Urinary bladder (tissue), 4 donors: Measurements from ENCODE around the gene GIMAP5. TPM values are rescaled to one million over a fixed set of nuclear protein-coding genes. Genes with fewer than 3 reads are reported as not detected.
"Not testable (repeated sequence)": the region's sequence is repeated elsewhere in the genome, so short reads cannot be mapped to it uniquely, and the experiment has no call there.

Experiments
- DNase-seq: peaks from one replicate; pipeline ENCODE4 v3.0.0-alpha.2; 2015; ENCODE audit errors: extremely low spot score
- H3K27ac ChIP-seq: one replicate; pipeline ENCODE4 v1.5.1; 2013; ENCODE audit warnings: low read depth, mild to moderate bottlenecking, moderate library complexity
- H3K36me3 ChIP-seq: one replicate; pipeline ENCODE4 v1.6.1; 2013; ENCODE audit warnings: mild to moderate bottlenecking, moderate library complexity; ENCODE audit not compliant: insufficient read depth
- H3K4me1 ChIP-seq: one replicate; pipeline ENCODE4 v1.6.1; 2013; ENCODE audit warnings: mild to moderate bottlenecking, moderate library complexity; ENCODE audit not compliant: insufficient read depth
- H3K4me3 ChIP-seq: one replicate; pipeline ENCODE4 v1.5.1; 2013; ENCODE audit warnings: low read depth, low read length
- WGBS: extraction: QIAGEN DNeasy Blood & Tissue Kit; methylation state at CpG from one replicate; pipeline ENCODE4 v1.1.7; 2013; 5-methylcytosine and 5-hydroxymethylcytosine counted together
- polyA plus RNA-seq: library from polyadenylated mRNA; stranded (reverse); fragments of 200-250 nt; gene quantifications from one replicate; pipeline ENCODE4 v1.2.3, GENCODE V29; 2013
- total RNA-seq: library from RNA; depleted of rRNA; stranded (reverse); fragments of >200 nt; gene quantifications from one replicate; pipeline ENCODE4 v1.2.3, GENCODE V29; 2014
- donor health status: healthy with polysubstance abuse.
- donor health status: healthy.

Gene GIMAP5
- total and polyA plus RNA-seq, 2 donors, result 24.3 to 25.6 TPM

GRCh38 chr7:150766334-150766709 lies 29.1 kb downstream of the GIMAP5 start:
- no peak overlapping the region for H3K4me3 ChIP-seq
- no peaks in the 10 kb centered on the region for H3K4me1 ChIP-seq
- no peak overlapping the region for H3K27ac ChIP-seq
- H3K36me3 ChIP-seq, result no peaks in the 10 kb centered on the region
- no peak for DNase-seq

- no peak overlapping the region for H3K27ac ChIP-seq
- 85% methylated on average over 4 of the region's 4 CpGs for WGBS
- no peak for DNase-seq
These were observed 32.5 kb downstream of the GIMAP5 start for GRCh38 chr7:150769768-150770167.

GRCh38 chr7:150774131-150774530 lies 36.9 kb downstream of the GIMAP5 start:
- WGBS, result 75% methylated on average over 1 of the region's 1 CpG
- not testable (repeated sequence) for H3K27ac ChIP-seq, DNase-seq, H3K4me1 ChIP-seq, H3K36me3 ChIP-seq, H3K4me3 ChIP-seq

More at GRCh38 chr7:150769768-150770167, 32.5 kb downstream of the GIMAP5 start:
- no peaks in the 10 kb centered on the region for H3K4me1 ChIP-seq
- H3K4me3 ChIP-seq, result no peak overlapping the region
- no peaks in the 10 kb centered on the region for H3K36me3 ChIP-seq

- WGBS, result 54% methylated on average over 8 of the region's 8 CpGs
- no peak for DNase-seq
These were observed 41.0 kb downstream of the GIMAP5 start for GRCh38 chr7:150778014-150778737.

DNA sequence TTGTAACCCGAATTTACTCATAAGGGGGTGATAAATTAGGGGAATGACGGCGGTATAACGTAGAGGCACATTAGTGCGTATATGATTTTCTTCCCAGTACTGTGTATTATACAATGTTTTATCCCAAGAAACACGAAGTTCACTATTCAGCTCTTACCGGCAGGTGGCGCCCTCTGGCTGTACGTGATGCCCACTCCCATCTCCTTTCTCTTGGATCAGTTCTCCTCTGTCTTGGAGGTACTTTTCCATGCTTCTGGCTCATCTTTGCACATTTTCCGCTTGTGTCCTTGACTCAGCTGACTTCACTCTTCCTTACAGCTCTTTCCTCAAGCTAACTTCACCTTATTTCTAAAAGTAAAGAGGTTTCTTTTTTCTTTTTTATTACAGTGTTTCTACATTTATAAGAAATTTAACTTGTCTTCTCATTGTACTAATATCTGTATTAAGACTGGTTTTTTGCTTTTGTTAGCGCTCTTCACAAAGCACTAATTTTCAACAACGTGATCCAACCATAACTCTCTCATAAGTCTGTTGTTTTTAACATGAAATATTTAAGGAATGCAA lies 41.6 kb downstream of the GIMAP5 start:
- 9% methylated on average over 12 of the region's 12 CpGs for WGBS
- Histone ChIP-seq H3K4me3 (no peak overlapping the region), H3K4me1 (no peaks in the 10 kb centered on the region), H3K27ac (no peak overlapping the region), H3K36me3 (no peaks in the 10 kb centered on the region)
- DNase-seq, result peak; percentile 36

More at GRCh38 chr7:150778014-150778737, 41.0 kb downstream of the GIMAP5 start:
- H3K4me3 ChIP-seq, result no peak overlapping the region
- H3K36me3 ChIP-seq, result no peaks in the 10 kb centered on the region
- H3K4me1 ChIP-seq, result no peaks in the 10 kb centered on the region
- no peak overlapping the region for H3K27ac ChIP-seq

DNA sequence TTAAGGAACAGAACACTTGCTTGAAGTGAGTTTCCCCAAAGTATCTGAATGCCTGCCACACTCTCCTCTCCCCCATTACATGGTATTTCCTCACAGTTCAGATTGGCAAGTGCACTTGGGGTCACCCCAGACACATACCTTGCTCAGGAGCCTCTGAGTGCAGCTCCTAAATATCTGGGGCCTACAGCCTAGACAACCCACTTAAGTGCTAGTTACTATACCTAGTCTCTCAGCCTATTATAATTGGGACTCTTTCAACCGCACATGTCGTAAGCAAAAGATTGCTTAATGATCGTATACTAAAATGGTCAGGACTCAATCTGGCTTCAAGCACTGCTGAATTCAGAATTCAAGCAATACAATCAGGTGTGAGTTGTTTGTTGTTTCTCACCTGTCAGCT lies 43.1 kb downstream of the GIMAP5 start:
- Histone ChIP-seq H3K27ac (no peak overlapping the region), H3K4me1 (no peaks in the 10 kb centered on the region), H3K4me3 (no peak overlapping the region), H3K36me3 (no peaks in the 10 kb centered on the region)
- WGBS, result 78% methylated on average over 3 of the region's 3 CpGs
- no peak for DNase-seq

- Histone ChIP-seq H3K4me3 (no peak overlapping the region), H3K4me1 (no peaks in the 10 kb centered on the region), H3K27ac (no peak overlapping the region), H3K36me3 (no peaks in the 10 kb centered on the region)
- DNase-seq, result no peak
- 22% methylated on average over 3 of the region's 3 CpGs for WGBS
These were observed 43.9 kb downstream of the GIMAP5 start for GRCh38 chr7:150781103-150781502.

DNA sequence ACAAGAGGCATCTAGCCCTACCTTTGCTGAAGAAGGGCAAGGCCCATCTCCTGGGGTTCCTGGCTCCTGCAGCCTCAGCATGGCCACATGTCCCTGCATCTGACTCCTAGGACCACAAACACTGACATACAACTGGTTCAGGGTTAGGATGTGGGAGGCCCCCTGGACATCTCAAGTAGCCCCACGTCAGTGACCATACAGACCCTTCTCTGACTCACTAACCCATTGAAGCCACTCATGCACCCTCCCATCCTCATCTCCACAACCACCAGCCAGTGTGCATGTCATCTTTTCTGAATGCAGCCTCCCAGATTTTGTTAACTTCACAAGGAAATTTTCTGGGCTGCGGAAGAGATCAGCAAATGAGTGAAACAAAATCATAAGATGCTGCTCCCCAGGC lies 44.7 kb downstream of the GIMAP5 start:
- H3K4me3 ChIP-seq, result no peak overlapping the region
- no peaks in the 10 kb centered on the region for H3K4me1 ChIP-seq
- no peaks in the 10 kb centered on the region for H3K36me3 ChIP-seq
- WGBS, result 89% methylated on average over 2 of the region's 2 CpGs
- peak overlapping the region; percentile 35 for H3K27ac ChIP-seq
- DNase-seq, result no peak

DNA sequence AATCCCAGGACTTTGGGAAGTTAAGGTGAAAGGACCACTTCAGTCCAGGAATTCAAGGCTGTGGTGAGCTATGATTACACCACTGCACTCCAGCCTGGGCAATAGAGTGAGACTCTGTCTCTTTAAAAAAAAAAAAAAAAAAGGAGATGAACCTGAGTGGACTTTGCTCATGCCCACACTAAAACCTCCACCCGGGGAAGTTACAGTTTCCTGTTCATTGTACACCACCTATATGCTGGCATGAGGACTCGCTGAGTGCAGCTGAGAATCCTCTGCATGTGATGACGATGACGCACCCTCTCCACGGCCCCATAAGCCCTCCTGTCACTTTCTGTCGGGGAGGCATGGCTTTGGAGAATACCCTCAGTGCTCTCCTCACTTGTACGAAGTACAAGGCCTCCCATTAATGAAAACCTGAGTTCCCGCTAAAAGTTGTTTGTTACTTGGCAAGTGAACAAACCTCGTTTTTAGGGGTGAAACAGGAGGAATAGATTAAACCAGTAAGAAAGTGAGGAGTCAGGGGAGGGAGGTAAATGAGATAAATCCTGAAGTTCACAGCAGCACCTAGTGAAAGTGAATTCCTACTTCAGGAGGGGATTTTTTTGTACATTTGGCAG lies 47.0 kb downstream of the GIMAP5 start:
- Histone ChIP-seq H3K36me3 (no peaks in the 10 kb centered on the region), H3K4me3 (no peak overlapping the region), H3K27ac (no peak overlapping the region), H3K4me1 (no peaks in the 10 kb centered on the region)
- no peak for DNase-seq
- WGBS, result 54% methylated on average over 9 of the region's 9 CpGs

- no peak overlapping the region for H3K4me3 ChIP-seq
- no peaks in the 10 kb centered on the region for H3K36me3 ChIP-seq
These were observed 47.7 kb downstream of the GIMAP5 start for GRCh38 chr7:150784954-150785353.

DNA sequence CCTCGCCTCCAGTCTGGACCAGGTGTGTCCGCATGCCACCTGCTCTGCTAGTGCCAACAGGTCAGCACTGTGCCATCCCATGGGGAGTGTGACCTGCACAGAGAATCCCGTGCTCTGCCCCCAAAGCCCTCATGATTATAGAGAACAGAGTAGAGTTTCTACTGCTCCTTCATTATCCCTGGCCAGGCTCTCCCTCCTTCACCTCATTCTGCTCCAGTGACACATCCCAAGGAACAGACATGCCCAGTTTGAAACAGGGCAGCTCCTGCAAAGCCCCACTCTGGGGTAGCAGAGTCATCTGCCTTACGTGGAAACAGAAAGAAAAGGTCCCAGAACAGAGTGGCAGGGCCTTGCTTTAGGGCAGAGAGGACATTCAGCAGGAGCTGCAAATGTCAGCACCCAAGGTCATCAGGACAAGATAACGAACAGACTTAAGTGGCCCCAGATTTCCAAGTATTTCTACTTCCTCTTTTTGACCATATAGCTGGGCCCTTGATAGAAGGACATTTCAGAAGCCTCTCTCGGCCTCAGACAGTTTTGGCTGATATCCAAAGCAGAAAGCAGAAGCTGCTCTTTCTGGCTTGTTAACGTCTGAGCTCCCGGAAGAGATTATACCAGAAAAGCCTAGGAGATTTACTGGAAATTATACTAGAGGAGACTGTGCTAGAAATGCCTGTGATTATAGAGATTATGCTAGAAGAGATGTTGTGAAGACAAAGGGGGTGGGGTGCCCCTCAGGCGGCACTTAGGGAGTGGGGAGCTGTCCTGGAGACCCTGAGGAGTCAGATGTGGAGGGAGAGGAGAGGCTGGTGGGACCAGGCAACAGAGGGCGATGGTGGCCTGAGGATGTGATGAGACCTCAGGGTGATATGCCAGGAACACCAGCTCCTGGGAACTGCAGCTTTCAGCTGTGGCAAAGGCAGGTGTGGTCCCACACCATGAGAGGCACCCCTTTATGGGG lies 50.4 kb downstream of the GIMAP5 start:
- WGBS, result 36% methylated on average over 10 of the region's 10 CpGs
- no peaks in the 10 kb centered on the region for H3K36me3 ChIP-seq
- H3K27ac ChIP-seq, result peak overlapping the region; percentile 69
- no peak overlapping the region for H3K4me3 ChIP-seq
- peak; percentile 52 for DNase-seq
- no peaks in the 10 kb centered on the region for H3K4me1 ChIP-seq

More at GRCh38 chr7:150784954-150785353, 47.7 kb downstream of the GIMAP5 start:
- H3K4me1 ChIP-seq, result no peaks in the 10 kb centered on the region
- peak overlapping the region; percentile 24 for H3K27ac ChIP-seq
- WGBS, result 62% methylated on average over 4 of the region's 4 CpGs
- DNase-seq, result no peak

- WGBS, result 65% methylated on average over 9 of the region's 9 CpGs
- peak overlapping the region; percentile 62 for H3K27ac ChIP-seq
- no peak overlapping the region for H3K4me3 ChIP-seq
- no peak for DNase-seq
- no peaks in the 10 kb centered on the region for H3K36me3 ChIP-seq
- no peaks in the 10 kb centered on the region for H3K4me1 ChIP-seq
These were observed 51.5 kb downstream of the GIMAP5 start for GRCh38 chr7:150788474-150789269.
